ENCODE data around the gene COMP. TPM values are rescaled to one million over a fixed set of nuclear protein-coding genes. Genes with fewer than 3 reads are reported as not detected.

The COMP gene
- total RNA-seq, 1 donor from 2014 or later, result 0.31 TPM

- H3K36me3 Mint-ChIP-seq, result no peaks in the 10 kb centered on the region
- no peak overlapping the region for H3K4me3 Mint-ChIP-seq
- peaks cover 73% of the 10 kb centered on the region for H3K27me3 Mint-ChIP-seq (ENCODE audit: low read depth)
- TF ChIP-seq CTCF (IDR thresholded peaks at IDR 0.05; ENCODE audit: unreplicated experiment), result no peak
- H3K27ac Mint-ChIP-seq, result no peak overlapping the region
- H3K4me1 Mint-ChIP-seq, result peaks cover 12% of the 10 kb centered on the region
- H3K9me3 Mint-ChIP-seq, result no peaks in the 10 kb centered on the region
- no peak for DNase-seq (ENCODE audit: low spot score in 2 of 2, unreplicated experiment in 2 of 2)
Observed at GRCh38 chr19:18781047-18781600, 10.0 kb downstream of the COMP start.

- no peak for DNase-seq (ENCODE audit: low spot score in 2 of 2, unreplicated experiment in 2 of 2)
- H3K36me3 Mint-ChIP-seq, result no peaks in the 10 kb centered on the region
- TF ChIP-seq CTCF (IDR thresholded peaks at IDR 0.05; ENCODE audit: unreplicated experiment), result no peak
- H3K9me3 Mint-ChIP-seq, result no peaks in the 10 kb centered on the region
- peaks cover 9% of the 10 kb centered on the region for H3K4me1 Mint-ChIP-seq
- H3K4me3 Mint-ChIP-seq, result no peak overlapping the region
- peaks cover 68% of the 10 kb centered on the region for H3K27me3 Mint-ChIP-seq (ENCODE audit: low read depth)
- no peak overlapping the region for H3K27ac Mint-ChIP-seq
Observed at GRCh38 chr19:18780631-18781030, 10.5 kb downstream of the COMP start.

- Mint-ChIP-seq H3K9me3 (no peaks in the 10 kb centered on the region), H3K27me3 (ENCODE audit: low read depth) (peaks cover 63% of the 10 kb centered on the region), H3K4me3 (no peak overlapping the region), H3K36me3 (no peaks in the 10 kb centered on the region), H3K4me1 (peaks cover 5% of the 10 kb centered on the region), H3K27ac (no peak overlapping the region)
- no peak for TF ChIP-seq CTCF (IDR thresholded peaks at IDR 0.05; ENCODE audit: unreplicated experiment)
- DNase-seq (ENCODE audit: low spot score in 2 of 2, unreplicated experiment in 2 of 2), result no peak
Observed at GRCh38 chr19:18780081-18780480, 11.0 kb downstream of the COMP start.

- Mint-ChIP-seq H3K27ac (no peak overlapping the region), H3K9me3 (no peaks in the 10 kb centered on the region), H3K4me3 (no peak overlapping the region), H3K36me3 (no peaks in the 10 kb centered on the region), H3K4me1 (peaks cover 5% of the 10 kb centered on the region), H3K27me3 (ENCODE audit: low read depth) (peaks cover 54% of the 10 kb centered on the region)
- no peak for DNase-seq (ENCODE audit: low spot score in 2 of 2, unreplicated experiment in 2 of 2)
- TF ChIP-seq CTCF (IDR thresholded peaks at IDR 0.05; ENCODE audit: unreplicated experiment), result no peak
Observed at GRCh38 chr19:18778826-18779495, 12.1 kb downstream of the COMP start.

- Mint-ChIP-seq H3K36me3 (no peaks in the 10 kb centered on the region), H3K9me3 (no peaks in the 10 kb centered on the region), H3K4me3 (no peak overlapping the region), H3K27me3 (ENCODE audit: low read depth) (peaks cover 46% of the 10 kb centered on the region), H3K27ac (no peak overlapping the region), H3K4me1 (peaks cover 5% of the 10 kb centered on the region)
- DNase-seq (ENCODE audit: low spot score in 2 of 2, unreplicated experiment in 2 of 2), result no peak
- no peak for TF ChIP-seq CTCF (IDR thresholded peaks at IDR 0.05; ENCODE audit: unreplicated experiment)
Observed at GRCh38 chr19:18778076-18778389, 13.1 kb downstream of the COMP start.

All from mesothelial cell of epicardium (in vitro differentiated cells).